GM18520 (cell line): ENCODE data around the gene ARHGAP22.
"Not testable (repeated sequence)": the region's sequence is repeated elsewhere in the genome, so short reads cannot be mapped to it uniquely, and the experiment has no call there.

Experiments
- ATAC-seq: cut with Tn5 transposase; IDR thresholded peaks from one replicate; pipeline ENCODE4 v1.9.1; 2021; ENCODE audit not compliant: unreplicated experiment

ARHGAP22 gene

DNA sequence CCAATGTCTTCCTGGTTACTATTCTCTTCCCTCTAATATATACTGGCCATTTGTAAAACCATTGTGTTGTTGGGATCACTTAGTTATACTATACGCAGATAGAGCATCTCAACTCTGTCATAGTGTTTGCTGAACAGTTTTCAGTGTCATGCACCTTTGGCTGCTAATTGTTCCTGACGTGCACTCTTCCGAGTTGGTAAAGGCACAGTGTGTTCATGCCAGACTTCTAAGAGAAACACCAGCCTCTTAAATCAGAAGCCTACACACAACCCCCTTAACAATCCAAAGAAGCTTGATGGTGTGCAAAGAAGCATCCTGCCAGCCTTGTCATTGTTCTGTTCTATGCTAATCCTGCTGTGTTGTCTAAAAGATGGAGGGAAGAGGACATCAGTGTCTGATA, 167.3 kb downstream of the ARHGAP22 start:
- no peak for ATAC-seq

DNA sequence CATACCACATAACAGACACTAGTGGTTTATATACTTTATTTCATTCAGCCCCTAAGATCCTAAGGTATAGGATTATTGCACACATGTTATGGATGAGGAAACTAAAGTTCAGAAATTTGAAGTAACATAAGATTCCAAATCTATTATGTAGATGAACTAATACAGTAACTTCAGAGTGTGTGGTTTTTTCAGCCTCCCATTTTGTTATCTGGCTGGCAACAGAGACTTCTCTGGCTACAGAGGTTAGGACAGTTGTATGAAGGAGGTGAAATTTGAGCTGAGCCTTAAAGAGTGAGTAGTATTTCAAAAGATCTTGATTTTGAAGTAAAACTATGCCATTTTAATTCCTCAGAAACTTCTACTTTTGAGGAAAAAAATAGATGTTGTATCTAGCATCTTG, 173.0 kb downstream of the ARHGAP22 start:
- ATAC-seq, result no peak

- no peak for ATAC-seq
Observed at GRCh38 chr10:48430402-48430993, 174.4 kb downstream of the ARHGAP22 start.

GRCh38 chr10:48429309-48429708, 175.6 kb downstream of the ARHGAP22 start:
- no peak for ATAC-seq

DNA sequence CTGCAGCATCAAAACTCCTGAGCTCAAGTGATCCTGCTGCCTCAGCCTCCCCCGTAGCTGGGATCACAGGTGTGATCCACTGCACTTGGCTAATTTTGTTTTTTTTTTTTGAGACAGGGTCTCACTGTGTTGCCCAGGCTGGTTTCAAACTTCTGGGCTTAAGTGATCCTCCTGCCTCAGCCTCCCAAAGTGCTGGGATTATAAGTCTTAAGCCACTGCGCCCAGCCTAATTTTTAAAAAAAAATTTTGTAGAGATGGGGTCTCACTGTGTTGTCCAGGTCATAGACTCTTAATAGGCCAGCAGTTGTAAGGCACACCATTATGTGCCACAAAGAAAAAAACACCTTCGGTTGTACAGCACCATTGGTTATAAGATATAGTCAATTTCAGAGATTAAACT, 176.0 kb downstream of the ARHGAP22 start:
- no peak for ATAC-seq

GRCh38 chr10:48423884-48424283, 181.0 kb downstream of the ARHGAP22 start:
- no peak for ATAC-seq

- not testable (repeated sequence) for ATAC-seq
Observed at GRCh38 chr10:48421862-48422261, 183.0 kb downstream of the ARHGAP22 start.

GRCh38 chr10:48419714-48420113, 185.2 kb downstream of the ARHGAP22 start:
- no peak for ATAC-seq

- ATAC-seq, result no peak
Observed at GRCh38 chr10:48418189-48418788, 186.6 kb downstream of the ARHGAP22 start.

- no peak for ATAC-seq
Observed at GRCh38 chr10:48417374-48417773, 187.5 kb downstream of the ARHGAP22 start.

GRCh38 chr10:48416584-48417232, 188.2 kb downstream of the ARHGAP22 start:
- no peak for ATAC-seq

DNA sequence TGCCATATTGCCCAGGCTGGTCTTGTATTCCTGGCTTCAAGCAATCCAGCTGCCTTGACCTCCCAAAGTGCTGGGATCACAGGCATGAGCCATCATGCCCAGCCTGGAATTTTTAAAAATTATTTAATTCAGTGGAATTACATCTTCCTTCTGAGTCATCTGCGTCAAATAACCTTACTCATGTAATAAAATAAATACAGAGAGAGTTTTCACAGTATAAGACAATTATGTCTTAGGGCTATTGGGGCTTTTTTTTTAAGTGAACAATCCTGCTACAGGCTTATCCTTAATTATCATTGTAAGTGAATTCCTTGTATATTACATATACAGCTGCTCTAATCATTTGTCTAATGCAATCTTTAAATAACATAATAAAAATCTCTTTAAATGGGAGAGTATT, 190.1 kb downstream of the ARHGAP22 start:
- no peak for ATAC-seq

DNA sequence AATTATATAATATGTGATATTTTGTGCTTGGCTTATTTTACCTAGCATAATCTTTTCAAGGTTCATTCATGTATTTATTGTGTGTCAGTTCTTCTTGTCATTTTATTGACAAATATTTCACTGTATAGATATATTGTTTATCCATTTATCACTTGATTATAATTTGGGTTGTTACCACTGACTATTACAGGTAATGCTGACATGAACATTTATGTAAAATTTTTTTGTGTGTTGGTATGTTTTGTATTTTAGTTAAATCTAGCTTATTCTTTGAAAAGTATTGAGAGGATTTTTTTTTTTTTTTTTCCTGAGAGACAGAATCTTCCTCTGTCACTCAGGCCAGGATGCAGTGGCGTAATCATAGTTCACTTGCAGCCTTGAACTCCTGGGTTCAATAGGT, 190.7 kb downstream of the ARHGAP22 start:
- no peak for ATAC-seq

DNA sequence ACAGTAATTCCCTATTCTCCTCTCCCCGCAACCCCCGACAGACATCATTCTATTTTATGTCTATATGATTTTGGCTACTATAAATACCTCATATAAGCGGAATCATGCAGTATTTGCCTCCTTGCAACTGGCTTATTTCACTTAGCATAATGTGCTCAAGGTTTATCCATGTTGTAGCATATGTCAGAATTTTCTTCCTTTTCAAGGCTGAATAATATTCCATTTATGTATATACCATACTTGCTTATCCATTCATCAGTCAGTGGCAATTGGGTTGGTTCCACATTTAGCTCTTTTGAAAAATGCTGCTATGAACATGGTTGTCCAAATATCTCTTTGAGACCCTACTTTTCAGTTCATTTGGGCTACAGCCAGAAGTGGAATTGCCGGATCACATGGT, 191.9 kb downstream of the ARHGAP22 start:
- ATAC-seq, result no peak

GRCh38 chr10:48412081-48412480, 192.8 kb downstream of the ARHGAP22 start:
- no peak for ATAC-seq

GRCh38 chr10:48411510-48411909, 193.4 kb downstream of the ARHGAP22 start:
- ATAC-seq, result no peak

GRCh38 chr10:48410503-48410902, 194.4 kb downstream of the ARHGAP22 start:
- no peak for ATAC-seq

DNA sequence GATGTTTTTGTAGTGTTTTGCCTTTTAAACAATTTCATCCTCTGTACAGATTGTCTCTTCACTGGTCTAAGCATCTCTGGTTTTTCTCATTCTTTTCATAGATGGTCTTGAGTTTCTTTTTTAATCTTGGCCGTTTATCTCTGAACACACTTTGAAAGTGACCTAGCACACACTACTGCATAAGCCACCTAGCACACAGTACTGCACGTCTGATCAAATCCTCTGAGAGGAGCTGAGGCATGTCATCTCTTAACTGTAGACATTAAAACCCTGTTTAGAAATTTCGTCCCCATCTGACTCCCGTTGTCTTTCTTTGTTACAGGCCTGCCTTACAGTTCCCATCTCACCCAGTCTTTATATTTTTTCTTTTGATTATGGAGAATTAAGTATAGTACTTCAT, 198.2 kb downstream of the ARHGAP22 start:
- no peak for ATAC-seq

DNA sequence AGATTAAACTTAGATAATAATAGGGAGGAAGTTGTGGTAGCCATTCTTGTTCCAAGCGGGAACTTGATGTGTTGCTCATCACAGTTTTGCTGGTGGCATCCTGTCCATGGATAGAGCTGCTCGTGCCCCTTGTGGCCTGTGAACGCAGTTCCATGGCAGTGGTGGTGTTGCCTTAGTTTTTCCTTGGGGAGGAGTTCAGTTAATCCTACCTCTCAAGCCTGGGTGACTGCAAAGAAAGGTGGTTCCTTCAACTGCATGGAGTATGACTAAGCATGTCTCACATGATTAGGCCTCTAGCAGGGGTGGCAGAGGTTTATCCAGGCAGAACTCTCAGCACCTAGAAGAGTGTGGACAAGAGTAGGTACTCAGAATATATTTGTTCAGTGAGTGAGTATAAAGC, 198.7 kb downstream of the ARHGAP22 start:
- ATAC-seq, result no peak

DNA sequence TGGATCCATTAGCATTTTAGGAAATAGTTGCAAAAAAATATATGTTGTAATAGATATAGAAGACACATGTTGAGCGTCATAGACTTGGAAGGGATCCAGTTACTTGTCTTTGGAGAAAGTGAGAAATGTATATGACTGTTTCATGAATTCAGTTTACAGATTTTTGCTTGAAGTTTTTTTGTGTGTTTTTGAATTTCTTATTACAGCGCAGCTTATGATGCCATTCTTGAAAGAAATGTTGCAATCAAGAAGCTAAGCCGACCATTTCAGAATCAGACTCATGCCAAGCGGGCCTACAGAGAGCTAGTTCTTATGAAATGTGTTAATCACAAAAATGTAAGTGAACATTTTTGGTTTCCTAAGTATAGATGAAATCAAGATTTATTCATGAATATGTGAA, 200.2 kb downstream of the ARHGAP22 start:
- no peak for ATAC-seq

DNA sequence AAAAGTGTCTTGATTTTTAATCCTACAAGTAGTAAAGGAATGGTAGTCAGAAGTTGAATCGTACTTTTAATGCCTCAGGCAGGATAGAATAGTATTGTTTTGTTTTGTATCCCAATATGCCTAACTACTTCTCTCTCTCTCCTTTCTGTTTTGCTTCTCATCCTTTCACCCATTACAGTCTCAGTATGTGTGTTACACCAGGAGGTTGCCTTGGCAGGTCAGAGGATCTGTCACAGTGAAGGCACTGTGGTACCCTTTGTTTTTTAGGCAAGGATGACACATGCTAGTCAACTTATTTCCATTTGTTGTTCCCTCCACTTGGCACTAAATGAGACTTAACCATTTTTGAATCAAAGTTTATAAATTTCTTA, 204.0 kb downstream of the ARHGAP22 start:
- ATAC-seq, result no peak

DNA sequence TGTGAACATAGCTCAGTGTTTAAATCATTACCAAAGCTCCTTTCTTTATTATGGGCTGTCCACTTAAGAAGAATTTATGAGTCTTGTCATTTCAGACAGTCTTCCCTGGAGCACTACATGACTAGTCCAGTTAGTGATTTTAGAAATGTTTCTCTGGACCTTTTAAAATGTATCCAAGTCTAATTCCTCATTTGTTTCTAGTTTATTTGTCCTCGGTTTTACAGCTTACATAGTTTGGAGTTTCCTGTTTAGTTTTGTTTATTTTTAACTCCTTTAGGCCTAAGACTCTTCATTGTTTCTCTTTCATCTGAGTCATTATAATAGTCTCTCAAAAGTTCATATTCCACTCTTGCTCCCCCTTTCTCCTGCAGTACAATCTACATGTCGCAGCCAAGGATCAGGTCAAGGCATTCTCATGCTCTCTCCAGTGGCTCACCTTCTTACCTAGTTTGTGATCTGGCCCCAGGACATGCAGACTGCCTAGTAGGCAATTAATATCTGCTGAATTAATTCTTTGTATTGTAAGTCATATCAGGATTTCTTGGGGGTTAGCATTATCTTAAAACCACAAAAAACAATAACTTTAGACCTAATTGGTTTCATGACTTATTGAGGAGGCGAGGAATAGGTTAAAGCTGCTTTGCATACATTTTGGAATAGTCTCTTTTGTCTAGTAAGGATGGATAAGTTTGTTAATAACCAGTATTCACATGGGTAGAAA, 204.6 kb downstream of the ARHGAP22 start:
- ATAC-seq, result no peak
